Spleen (tissue), 13 donors: ENCODE results near the gene DNAJB13. TPM values are rescaled to one million over a fixed set of nuclear protein-coding genes. Genes with fewer than 3 reads are reported as not detected.

ENCODE experiments used
- DNase-seq: peaks from one replicate; pipeline ENCODE4 v3.0.0-alpha.2; 2020
- H3K27ac ChIP-seq, 8 donors: fragments of 200-600 bp; sonication (generic) in 7 of 8; 1 replicate in 4 of 8; 2 replicates in 4 of 8; pipeline versions ENCODE4 v1.5.0 to v1.8.0; 2016 to 2021; ENCODE audit warnings: inconsistent platforms in 4 of 8, mild to moderate bottlenecking in 4 of 8, moderate library complexity in 1 of 8
- H3K27me3 ChIP-seq, 7 donors: fragments of 200-600 bp; sonication (generic) in 6 of 7; replicated peaks in 1 of 7; 1 replicate in 4 of 7; 2 replicates in 3 of 7; pipeline versions ENCODE4 v1.5.0 to v1.8.0; 2016 to 2021; ENCODE audit warnings: inconsistent platforms in 3 of 7, mild to moderate bottlenecking in 1 of 7
- H3K36me3 ChIP-seq, 6 donors: fragments of 200-600 bp; sonication (generic) in 5 of 6; 1 replicate in 4 of 6; 2 replicates in 2 of 6; pipeline versions ENCODE4 v1.5.0 to v1.8.0; 2016 to 2021; ENCODE audit warnings: inconsistent platforms in 2 of 6
- H3K4me1 ChIP-seq, 6 donors: fragments of 200-600 bp; sonication (generic) in 5 of 6; 1 replicate in 3 of 6; 2 replicates in 3 of 6; pipeline versions ENCODE4 v1.5.0 to v1.8.0; 2016 to 2021; ENCODE audit warnings: inconsistent platforms in 3 of 6
- H3K4me3 ChIP-seq, 8 donors: fragments of 200-600 bp; sonication (generic) in 7 of 8; 1 replicate in 4 of 8; 2 replicates in 4 of 8; pipeline versions ENCODE4 v1.5.0 to v1.8.0; 2016 to 2021; ENCODE audit warnings: inconsistent platforms in 4 of 8, mild to moderate bottlenecking in 4 of 8, moderate library complexity in 2 of 8
- H3K9me3 ChIP-seq, 8 donors: fragments of 200-600 bp; sonication (generic) in 7 of 8; 1 replicate in 4 of 8; 2 replicates in 4 of 8; pipeline versions ENCODE4 v1.5.0 to v1.8.0; 2016 to 2021; ENCODE audit warnings: inconsistent platforms in 4 of 8
- CTCF ChIP-seq, 11 experiments: fragments of 200-600 bp in 7 of 11; fragments of 450-650 bp in 4 of 11; sonication (generic) in 4 of 11; IDR thresholded peaks in 8 of 11; conservative IDR thresholded peaks in 3 of 11; 1 replicate in 7 of 11; 2 replicates in 4 of 11; pipeline versions ENCODE4 v1.4.0 to v1.8.0; 2016 to 2021; ENCODE audit warnings: antibody characterized with exemption in 11 of 11, inconsistent platforms in 4 of 11, mild to moderate bottlenecking in 1 of 11
- POLR2A ChIP-seq, 3 donors: fragments of 450-650 bp; IDR thresholded peaks; one replicate each; pipeline ENCODE4 v1.5.1; 2017; ENCODE audit warnings: antibody characterized with exemption in 3 of 3, mild to moderate bottlenecking in 1 of 3
- POLR2AphosphoS5 ChIP-seq, 3 donors: sonication (generic); formaldehyde crosslinking; IDR thresholded peaks; one replicate each; pipeline ENCODE4 v1.5.1; 2017; ENCODE audit warnings: antibody characterized with exemption in 3 of 3
- WGBS, 5 donors: extraction: QIAGEN DNeasy Blood & Tissue Kit in 3 of 5; methylation state at CpG; one replicate each; pipeline versions ENCODE4 v1.1.5 to v1.1.7; 2013 to 2018; 5-methylcytosine and 5-hydroxymethylcytosine counted together
- intact Hi-C: fragments of 100-400 bp; cut with DNase I; formaldehyde crosslinking; loops from one replicate; pipeline ENCODE4 v1.15.0; 2023; ENCODE audit warnings: low total_unique reads
- long read RNA-seq, 2 donors: transcript quantifications; one replicate each; lab custom pipeline, GENCODE V29; 2026
- polyA plus RNA-seq, 3 donors: library from polyadenylated mRNA; stranded (reverse); fragments of 200-250 nt; gene quantifications; one replicate each; pipeline ENCODE4 v1.2.1, GENCODE V29; 2013
- total RNA-seq, 7 donors: library from RNA; depleted of rRNA in 3 of 7; stranded (reverse); fragments of >200 nt in 3 of 7; fragmentation: NEBNext Ultra II Directional in 4 of 7; extraction: Animal tissue kit (Norgen Biotek cat#: 25700) in 4 of 7; gene quantifications; one replicate each; pipeline versions ENCODE4 v1.1.0 to v1.2.1, GENCODE V29; 2016 to 2021
- donor health status: healthy with polysubstance abuse.
- donor health status: DM: no; HTN: no; CAD: no; lungs with moderate emphysema.
- donor health status: DM: no; HTN: no; CAD: no.
- donor health status: Bipolar disorder and iron deficiency.
- donor health status: healthy.
- donor health status: DM: no; HTN: no; CAD: no.
- donor health status: DM: yes; HTN: yes; CAD: no.

Gene DNAJB13
- total RNA-seq, result under 1 TPM in 1 of 7 donors, not detected in 6; 0.32 TPM
- under 1 TPM in 2 of 3 donors, not detected in 1; 0.04 to 0.06 TPM for polyA plus RNA-seq
- long read RNA-seq, donor 1, result 0 reads
- long read RNA-seq, donor 2, result 0 reads

- WGBS, 5 donors, result 78 to 90% (median 85%) methylated on average over 12 of the region's 12 CpGs
- DNase-seq, result no peak
Measured at GRCh38 chr11:73950869-73951710, at the start of gene DNAJB13. Gene DNAJB13 (plus strand): TSS chr11:73951026. CDS start chr11:73951070, 44 bp downstream.

GRCh38 chr11:73902303-73902702, 48.5 kb upstream of the DNAJB13 start:
- no peak overlapping the region for H3K4me3 ChIP-seq
- 85 to 97% (median 91%) methylated on average over 1 of the region's 1 CpG for WGBS, 5 donors
- peaks cover 0 to 92% (median 33%) of the 10 kb centered on the region in 6 donors for H3K36me3 ChIP-seq
- intact Hi-C loops, result no loop called here
- DNase-seq, result no peak
- no peaks in the 10 kb centered on the region for H3K4me1 ChIP-seq
- H3K27ac ChIP-seq, result no peak overlapping the region
- TF ChIP-seq POLR2AphosphoS5 (IDR thresholded peaks at IDR 0.05) (no peak), POLR2A (IDR thresholded peaks at IDR 0.05) (no peak), CTCF (IDR thresholded peaks at IDR 0.05 in 8 of 11, conservative IDR thresholded peaks at IDR 0.05 in 3 of 11) (no peak)
- H3K9me3 ChIP-seq, result no peaks in the 10 kb centered on the region
- H3K27me3 ChIP-seq, result no peaks in the 10 kb centered on the region

More at GRCh38 chr11:73950869-73951710, at the start of gene DNAJB13:
- Histone ChIP-seq H3K4me3 (no peak within 1 kb of the TSS), H3K36me3 (no peaks in the 10 kb centered on the region), H3K4me1 (no peaks in the 10 kb centered on the region), H3K27me3 (peaks cover 0 to 2% (median 0%) of the 10 kb centered on the region in 7 donors), H3K9me3 (peaks cover 0 to 2% (median 0%) of the 10 kb centered on the region in 8 donors), H3K27ac (no peak within 1 kb of the TSS)
- intact Hi-C loops, result no loop called here
- TF ChIP-seq POLR2A (IDR thresholded peaks at IDR 0.05) (no peak), POLR2AphosphoS5 (IDR thresholded peaks at IDR 0.05) (no peak), CTCF (IDR thresholded peaks at IDR 0.05 in 8 of 11, conservative IDR thresholded peaks at IDR 0.05 in 3 of 11) (no peak)

- intact Hi-C loops, result no loop called here
- Histone ChIP-seq H3K4me1 (no peaks in the 10 kb centered on the region), H3K36me3 (peaks cover 0 to 95% (median 31%) of the 10 kb centered on the region in 6 donors), H3K27ac (no peak overlapping the region), H3K4me3 (no peak overlapping the region), H3K27me3 (no peaks in the 10 kb centered on the region), H3K9me3 (no peaks in the 10 kb centered on the region)
- TF ChIP-seq POLR2AphosphoS5 (IDR thresholded peaks at IDR 0.05) (no peak), POLR2A (IDR thresholded peaks at IDR 0.05) (no peak), CTCF (IDR thresholded peaks at IDR 0.05 in 8 of 11, conservative IDR thresholded peaks at IDR 0.05 in 3 of 11) (no peak)
- WGBS, 5 donors, result 69 to 94% (median 85%) methylated on average over 4 of the region's 4 CpGs
- DNase-seq, result no peak
Measured at GRCh38 chr11:73907191-73907590, 43.6 kb upstream of the DNAJB13 start.

GRCh38 chr11:73912026-73912425, 38.8 kb upstream of the DNAJB13 start:
- TF ChIP-seq CTCF (IDR thresholded peaks at IDR 0.05 in 8 of 11, conservative IDR thresholded peaks at IDR 0.05 in 3 of 11) (no peak), POLR2A (IDR thresholded peaks at IDR 0.05) (no peak), POLR2AphosphoS5 (IDR thresholded peaks at IDR 0.05) (no peak)
- Histone ChIP-seq H3K9me3 (no peaks in the 10 kb centered on the region), H3K4me1 (no peaks in the 10 kb centered on the region), H3K4me3 (no peak overlapping the region), H3K27me3 (no peaks in the 10 kb centered on the region), H3K27ac (no peak overlapping the region), H3K36me3 (peaks cover 0 to 96% (median 65%) of the 10 kb centered on the region in 6 donors)
- DNase-seq, result no peak
- intact Hi-C loops, result no loop called here
- WGBS, 5 donors, result 94 to 100% (median 99%) methylated on average over 2 of the region's 2 CpGs
